ENCODE measurements around the gene ITPRIP.

The ITPRIP gene

GRCh38 chr10:104323760-104324201 is 14.5 kb downstream of the ITPRIP start:
- Histone ChIP-seq H3K4me3 (ENCODE audit: low read depth in 1 of 2, low read length in 2 of 2) (no peak overlapping the region), H3K4me1 (ENCODE audit: control insufficient read depth in 1 of 2, insufficient read depth in 2 of 2, low read length in 2 of 2) (peaks cover 67 to 87% of the 10 kb centered on the region in 2 donors), H3K36me3 (ENCODE audit: control insufficient read depth in 1 of 2, insufficient read depth in 2 of 2, low read length in 2 of 2) (peaks cover 0 to 3% of the 10 kb centered on the region in 2 donors), H3K9me3 (ENCODE audit: control insufficient read depth in 1 of 2, low read length in 2 of 2) (no peaks in the 10 kb centered on the region), H3K27me3 (ENCODE audit: low read depth, low read length) (no peaks in the 10 kb centered on the region), H3K27ac (ENCODE audit: low read length) (peak overlapping the region; percentile 29)

DNA sequence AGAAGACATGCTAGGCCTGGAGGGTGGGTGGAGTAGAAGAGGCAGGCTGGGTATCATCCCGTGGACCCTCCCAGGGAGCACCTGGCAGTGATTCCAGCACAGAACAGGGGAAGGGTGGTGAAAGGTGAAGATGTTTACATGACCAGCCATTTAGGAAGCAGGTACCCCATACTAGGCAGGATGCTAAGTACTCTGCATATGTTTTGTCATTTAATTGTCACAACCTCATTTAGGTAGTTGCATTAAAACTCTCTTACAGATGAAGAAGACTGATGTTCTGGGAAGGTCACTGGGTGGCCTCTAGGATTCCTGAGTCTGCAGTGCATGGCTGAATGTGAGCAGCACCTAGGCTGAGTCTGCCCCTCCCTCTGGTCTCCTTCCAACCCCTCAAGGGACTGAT is 15.2 kb downstream of the ITPRIP start:
- no peaks in the 10 kb centered on the region for H3K9me3 ChIP-seq (ENCODE audit: control insufficient read depth in 1 of 2, low read length in 2 of 2)
- no peaks in the 10 kb centered on the region for H3K36me3 ChIP-seq (ENCODE audit: control insufficient read depth in 1 of 2, insufficient read depth in 2 of 2, low read length in 2 of 2)
- H3K27ac ChIP-seq (ENCODE audit: low read length), result peak overlapping the region; percentile 40
- H3K27me3 ChIP-seq (ENCODE audit: low read depth, low read length), result no peaks in the 10 kb centered on the region
- peaks cover 61 to 85% of the 10 kb centered on the region in 2 donors for H3K4me1 ChIP-seq (ENCODE audit: control insufficient read depth in 1 of 2, insufficient read depth in 2 of 2, low read length in 2 of 2)
- H3K4me3 ChIP-seq (ENCODE audit: low read depth in 1 of 2, low read length in 2 of 2), result no peak overlapping the region

- Histone ChIP-seq H3K4me3 (ENCODE audit: low read depth in 1 of 2, low read length in 2 of 2) (no peak overlapping the region), H3K27me3 (ENCODE audit: low read depth, low read length) (no peaks in the 10 kb centered on the region), H3K9me3 (ENCODE audit: control insufficient read depth in 1 of 2, low read length in 2 of 2) (no peaks in the 10 kb centered on the region), H3K36me3 (ENCODE audit: control insufficient read depth in 1 of 2, insufficient read depth in 2 of 2, low read length in 2 of 2) (no peaks in the 10 kb centered on the region), H3K4me1 (ENCODE audit: control insufficient read depth in 1 of 2, insufficient read depth in 2 of 2, low read length in 2 of 2) (peaks cover 58 to 85% of the 10 kb centered on the region in 2 donors), H3K27ac (ENCODE audit: low read length) (peak overlapping the region; percentile 40)
Observed at GRCh38 chr10:104322416-104322782, 15.9 kb downstream of the ITPRIP start.

DNA sequence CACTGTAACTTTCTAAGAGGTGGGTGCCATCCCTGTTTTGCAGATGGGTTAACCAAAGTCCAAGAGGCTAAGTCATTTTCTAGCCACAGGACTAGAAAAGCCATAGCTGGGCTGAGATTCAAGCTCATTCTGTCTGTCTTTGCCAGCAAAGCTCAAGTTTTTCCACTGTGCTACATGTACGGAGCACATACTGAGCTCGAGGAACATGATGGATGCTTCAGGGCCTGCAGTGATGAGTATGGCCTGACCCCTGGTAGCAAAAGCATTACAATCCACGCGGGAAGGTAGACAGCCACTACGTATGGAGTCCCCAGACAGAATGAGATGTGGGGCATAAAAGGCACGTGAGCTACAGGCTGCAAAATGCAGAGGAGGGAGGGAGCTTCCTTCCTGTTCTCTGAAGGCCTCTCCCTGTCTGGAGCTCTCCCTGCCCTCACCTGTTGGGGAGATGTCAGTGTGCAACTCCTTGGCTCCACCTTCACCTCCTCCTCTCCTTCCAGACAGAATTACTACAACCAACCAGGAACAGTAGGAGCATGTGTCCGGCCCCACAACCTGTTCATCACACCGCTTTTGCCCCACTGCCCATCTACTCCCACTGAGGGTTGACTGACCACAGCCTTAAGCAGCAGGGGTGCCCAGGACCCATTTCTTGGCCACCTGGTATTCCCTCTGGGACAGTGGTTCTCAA is 16.4 kb downstream of the ITPRIP start:
- Histone ChIP-seq H3K9me3 (ENCODE audit: control insufficient read depth in 1 of 2, low read length in 2 of 2) (no peaks in the 10 kb centered on the region), H3K4me1 (ENCODE audit: control insufficient read depth in 1 of 2, insufficient read depth in 2 of 2, low read length in 2 of 2) (peaks cover 57 to 85% of the 10 kb centered on the region in 2 donors), H3K27me3 (ENCODE audit: low read depth, low read length) (no peaks in the 10 kb centered on the region), H3K4me3 (ENCODE audit: low read depth in 1 of 2, low read length in 2 of 2) (no peak overlapping the region), H3K36me3 (ENCODE audit: control insufficient read depth in 1 of 2, insufficient read depth in 2 of 2, low read length in 2 of 2) (no peaks in the 10 kb centered on the region), H3K27ac (ENCODE audit: low read length) (peak overlapping the region; percentile 40)

GRCh38 chr10:104321226-104321625 is 17.0 kb downstream of the ITPRIP start:
- Histone ChIP-seq H3K36me3 (ENCODE audit: control insufficient read depth in 1 of 2, insufficient read depth in 2 of 2, low read length in 2 of 2) (no peaks in the 10 kb centered on the region), H3K4me3 (ENCODE audit: low read depth in 1 of 2, low read length in 2 of 2) (no peak overlapping the region), H3K27me3 (ENCODE audit: low read depth, low read length) (no peaks in the 10 kb centered on the region), H3K27ac (ENCODE audit: low read length) (peak overlapping the region; percentile 40), H3K4me1 (ENCODE audit: control insufficient read depth in 1 of 2, insufficient read depth in 2 of 2, low read length in 2 of 2) (peaks cover 60 to 88% of the 10 kb centered on the region in 2 donors), H3K9me3 (ENCODE audit: control insufficient read depth in 1 of 2, low read length in 2 of 2) (no peaks in the 10 kb centered on the region)

GRCh38 chr10:104318810-104319741 is 19.2 kb downstream of the ITPRIP start:
- Histone ChIP-seq H3K4me1 (ENCODE audit: control insufficient read depth in 1 of 2, insufficient read depth in 2 of 2, low read length in 2 of 2) (peaks cover 49 to 69% of the 10 kb centered on the region in 2 donors), H3K4me3 (ENCODE audit: low read depth in 1 of 2, low read length in 2 of 2) (no peak overlapping the region)

GRCh38 chr10:104318326-104318725 is 19.9 kb downstream of the ITPRIP start:
- Histone ChIP-seq H3K27me3 (ENCODE audit: low read depth, low read length) (no peaks in the 10 kb centered on the region), H3K36me3 (ENCODE audit: control insufficient read depth in 1 of 2, insufficient read depth in 2 of 2, low read length in 2 of 2) (peaks cover 19 to 25% of the 10 kb centered on the region in 2 donors), H3K9me3 (ENCODE audit: control insufficient read depth in 1 of 2, low read length in 2 of 2) (no peaks in the 10 kb centered on the region), H3K4me1 (ENCODE audit: control insufficient read depth in 1 of 2, insufficient read depth in 2 of 2, low read length in 2 of 2) (peaks cover 42 to 62% of the 10 kb centered on the region in 2 donors), H3K27ac (ENCODE audit: low read length) (no peak overlapping the region), H3K4me3 (ENCODE audit: low read depth in 1 of 2, low read length in 2 of 2) (no peak overlapping the region)

More at GRCh38 chr10:104318810-104319741, 19.2 kb downstream of the ITPRIP start:
- Histone ChIP-seq H3K27ac (ENCODE audit: low read length) (no peak overlapping the region), H3K36me3 (ENCODE audit: control insufficient read depth in 1 of 2, insufficient read depth in 2 of 2, low read length in 2 of 2) (peaks cover 11 to 17% of the 10 kb centered on the region in 2 donors), H3K27me3 (ENCODE audit: low read depth, low read length) (no peaks in the 10 kb centered on the region), H3K9me3 (ENCODE audit: control insufficient read depth in 1 of 2, low read length in 2 of 2) (no peaks in the 10 kb centered on the region)

DNA sequence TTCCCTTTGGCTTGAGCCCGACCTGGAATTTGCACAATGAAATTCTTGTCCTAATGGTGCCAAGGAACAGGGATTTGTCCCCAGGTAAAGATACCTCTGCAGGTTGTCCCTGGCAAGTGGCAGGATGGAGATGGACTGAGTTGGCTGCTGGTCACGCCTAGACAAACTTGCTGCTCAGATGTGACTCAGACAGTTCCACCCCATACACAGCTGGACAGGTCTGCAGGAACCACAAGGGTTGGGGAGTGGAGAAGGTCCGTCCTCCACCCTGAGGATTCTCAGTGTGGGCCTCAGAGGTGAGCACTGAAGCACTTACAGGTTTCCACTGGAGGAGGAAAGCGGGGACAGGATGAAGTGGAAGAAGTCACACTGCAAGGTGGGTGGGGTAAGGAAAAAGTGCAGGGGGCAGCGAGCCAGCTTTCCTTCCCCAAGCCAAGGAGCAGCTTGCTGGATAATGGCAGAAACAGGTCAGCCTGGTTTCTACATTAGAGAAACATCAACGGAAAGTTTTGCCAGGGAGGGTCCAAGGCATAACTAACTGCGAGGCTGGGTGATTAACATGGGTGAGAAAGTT is 20.5 kb downstream of the ITPRIP start:
- H3K27ac ChIP-seq (ENCODE audit: low read length), result no peak overlapping the region
- H3K4me1 ChIP-seq (ENCODE audit: control insufficient read depth in 1 of 2, insufficient read depth in 2 of 2, low read length in 2 of 2), result peaks cover 39 to 57% of the 10 kb centered on the region in 2 donors
- H3K36me3 ChIP-seq (ENCODE audit: control insufficient read depth in 1 of 2, insufficient read depth in 2 of 2, low read length in 2 of 2), result peaks cover 24 to 30% of the 10 kb centered on the region in 2 donors
- no peaks in the 10 kb centered on the region for H3K9me3 ChIP-seq (ENCODE audit: control insufficient read depth in 1 of 2, low read length in 2 of 2)
- no peak overlapping the region for H3K4me3 ChIP-seq (ENCODE audit: low read depth in 1 of 2, low read length in 2 of 2)
- no peaks in the 10 kb centered on the region for H3K27me3 ChIP-seq (ENCODE audit: low read depth, low read length)

- H3K36me3 ChIP-seq (ENCODE audit: control insufficient read depth in 1 of 2, insufficient read depth in 2 of 2, low read length in 2 of 2), result peaks cover 28 to 33% of the 10 kb centered on the region in 2 donors
- H3K9me3 ChIP-seq (ENCODE audit: control insufficient read depth in 1 of 2, low read length in 2 of 2), result no peaks in the 10 kb centered on the region
- H3K27me3 ChIP-seq (ENCODE audit: low read depth, low read length), result no peaks in the 10 kb centered on the region
- no peak overlapping the region for H3K4me3 ChIP-seq (ENCODE audit: low read depth in 1 of 2, low read length in 2 of 2)
- H3K4me1 ChIP-seq (ENCODE audit: control insufficient read depth in 1 of 2, insufficient read depth in 2 of 2, low read length in 2 of 2), result peaks cover 34 to 51% of the 10 kb centered on the region in 2 donors
- H3K27ac ChIP-seq (ENCODE audit: low read length), result no peak overlapping the region
Observed at GRCh38 chr10:104317269-104317710, 21.0 kb downstream of the ITPRIP start.

- H3K27me3 ChIP-seq (ENCODE audit: low read depth, low read length), result no peaks in the 10 kb centered on the region
- H3K4me3 ChIP-seq (ENCODE audit: low read depth in 1 of 2, low read length in 2 of 2), result no peak overlapping the region
- H3K36me3 ChIP-seq (ENCODE audit: control insufficient read depth in 1 of 2, insufficient read depth in 2 of 2, low read length in 2 of 2), result peaks cover 33 to 34% of the 10 kb centered on the region in 2 donors
- no peaks in the 10 kb centered on the region for H3K9me3 ChIP-seq (ENCODE audit: control insufficient read depth in 1 of 2, low read length in 2 of 2)
- peak overlapping the region; percentile 65 for H3K27ac ChIP-seq (ENCODE audit: low read length)
- peaks cover 26 to 44% of the 10 kb centered on the region in 2 donors for H3K4me1 ChIP-seq (ENCODE audit: control insufficient read depth in 1 of 2, insufficient read depth in 2 of 2, low read length in 2 of 2)
Observed at GRCh38 chr10:104316321-104317099, 21.8 kb downstream of the ITPRIP start.
